Bladder microvascular endothelial cell (primary cell): ENCODE results near the gene CHRNA3. TPM values are rescaled to one million over a fixed set of nuclear protein-coding genes. Genes with fewer than 3 reads are reported as not detected.

Source experiments
- total RNA-seq: library from RNA; depleted of rRNA; stranded (reverse); fragments of >200 nt; gene quantifications from 2 replicates; pipeline ENCODE4 v1.2.3, GENCODE V29; 2014

CHRNA3 gene
- not detected in 2 replicates for total RNA-seq

GRCh38 chr15:78620527-78621421 lies at the start of gene CHRNA3:
CHRNA3 (minus strand) TSS chr15:78620996; CDS start chr15:78620794, 202 bp downstream.

GRCh38 chr15:78641102-78641748 lies 20.4 kb upstream of the CHRNA3 start, which contains the start of gene CHRNB4:
CHRNB4 (minus strand) TSS chr15:78641210; CDS start chr15:78641133, 77 bp downstream.

GRCh38 chr15:78565097-78565950 lies 55.5 kb downstream of the CHRNA3 start, which contains the start of gene CHRNA5:
CHRNA5 (plus strand) TSS chr15:78565520; CDS start chr15:78565720, 200 bp downstream.

Other genes with a start within 250 kb of the CHRNA3 start
- gene IREB2, start 182.8 kb downstream of the CHRNA3 start, total RNA-seq, result 19.8 and 42.5 TPM in 2 replicates
- 0.49 and 1.3 TPM in 2 replicates for gene HYKK, start 113.4 kb downstream of the CHRNA3 start, total RNA-seq
- 159 and 175 TPM in 2 replicates for gene PSMA4, start 80.6 kb downstream of the CHRNA3 start, total RNA-seq
- gene CHRNA5, start 55.5 kb downstream of the CHRNA3 start, total RNA-seq, result 2.6 and 2.8 TPM in 2 replicates
- under 0.01 TPM in 1 of 2 replicates, not detected in the other for gene CHRNB4, start 20.2 kb upstream of the CHRNA3 start, total RNA-seq
- gene ADAMTS7, start 190.5 kb upstream of the CHRNA3 start, total RNA-seq, result 11.2 and 21.2 TPM in 2 replicates